Thymus (tissue), 11 donors: ENCODE data around the gene CFAP53. TPM values are rescaled to one million over a fixed set of nuclear protein-coding genes. Genes with fewer than 3 reads are reported as not detected.

ENCODE experiments used
- DNase-seq, 9 donors: peaks; one replicate each; pipeline ENCODE4 v3.0.0-alpha.2; 2013; ENCODE audit warnings: low spot score in 9 of 9, low read depth in 6 of 9, missing footprints in 1 of 9
- H3K27ac ChIP-seq, 2 donors: one replicate each; pipeline ENCODE4 v1.5.1; 2013; ENCODE audit warnings: control low read depth in 1 of 2, low read depth in 1 of 2, low read length in 1 of 2, mild to moderate bottlenecking in 1 of 2, moderate library complexity in 1 of 2
- H3K27me3 ChIP-seq, 2 donors: one replicate each; pipeline ENCODE4 v1.5.1; 2013; ENCODE audit warnings: low read length in 1 of 2; ENCODE audit not compliant: control insufficient read depth in 2 of 2, insufficient read depth in 1 of 2
- H3K36me3 ChIP-seq, 2 donors: one replicate each; pipeline ENCODE4 v1.5.1; 2013; ENCODE audit warnings: low read length in 1 of 2, mild to moderate bottlenecking in 1 of 2, moderate library complexity in 1 of 2; ENCODE audit not compliant: control insufficient read depth in 2 of 2, insufficient read depth in 2 of 2
- H3K4me1 ChIP-seq, 2 donors: one replicate each; pipeline ENCODE4 v1.5.1; 2013; ENCODE audit warnings: low read length in 2 of 2; ENCODE audit not compliant: control insufficient read depth in 2 of 2, insufficient read depth in 2 of 2
- H3K4me3 ChIP-seq, 2 donors: one replicate each; pipeline ENCODE4 v1.5.1; 2013; ENCODE audit warnings: low read length in 2 of 2, control low read depth in 1 of 2, mild to moderate bottlenecking in 1 of 2
- H3K9me3 ChIP-seq, 2 donors: one replicate each; pipeline ENCODE4 v1.5.1; 2013; ENCODE audit warnings: low read length in 1 of 2, mild to moderate bottlenecking in 1 of 2; ENCODE audit not compliant: control insufficient read depth in 2 of 2, insufficient read depth in 1 of 2
- WGBS: extraction: QIAGEN DNeasy Blood & Tissue Kit; methylation state at CpG from one replicate; pipeline ENCODE4 v1.1.7; 2013; 5-methylcytosine and 5-hydroxymethylcytosine counted together
- polyA plus RNA-seq: library from polyadenylated mRNA; stranded (reverse); fragments of 200-250 nt; gene quantifications from one replicate; pipeline ENCODE4 v1.2.3, GENCODE V29; 2013
- total RNA-seq: library from RNA; stranded (reverse); fragments of 120-200 nt; gene quantifications from one replicate; pipeline ENCODE4 v1.2.4, GENCODE V29; 2013
- donor health status: healthy.

The CFAP53 gene
- total and polyA plus RNA-seq, 2 donors = 0.47 to 2.1 TPM

GRCh38 chr18:50181590-50181989 lies 84.7 kb downstream of the CFAP53 start:
- H3K4me3 ChIP-seq = no peak overlapping the region
- DNase-seq = no peak
- H3K9me3 ChIP-seq = no peaks in the 10 kb centered on the region
- H3K27me3 ChIP-seq = no peaks in the 10 kb centered on the region
- no peaks in the 10 kb centered on the region for H3K4me1 ChIP-seq
- H3K36me3 ChIP-seq = no peaks in the 10 kb centered on the region
- WGBS = 66% methylated on average over 2 of the region's 2 CpGs
- H3K27ac ChIP-seq = no peak overlapping the region

DNA sequence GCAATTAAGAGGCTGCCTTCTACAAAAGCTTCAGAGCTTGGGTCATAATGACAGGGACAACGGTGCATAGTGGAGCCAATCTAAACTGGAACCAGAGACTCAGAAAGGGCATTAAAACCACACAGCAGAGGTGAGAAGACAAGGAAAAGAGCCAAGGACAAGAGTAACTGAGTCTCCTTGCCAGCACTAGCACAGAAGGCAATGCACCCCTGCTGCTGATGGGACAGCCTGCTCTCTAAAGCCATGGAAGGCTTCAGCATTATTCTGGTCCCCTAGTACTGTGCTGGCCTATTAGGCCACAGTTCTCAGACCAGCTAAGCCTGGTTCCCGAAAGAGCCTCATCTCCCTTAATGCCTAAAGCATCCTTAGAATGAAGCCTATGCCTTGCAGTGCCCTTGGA lies 86.8 kb downstream of the CFAP53 start:
- H3K9me3 ChIP-seq = no peaks in the 10 kb centered on the region
- H3K4me3 ChIP-seq = no peak overlapping the region
- 88% methylated on average over 2 of the region's 2 CpGs for WGBS
- H3K4me1 ChIP-seq = no peaks in the 10 kb centered on the region
- no peaks in the 10 kb centered on the region for H3K36me3 ChIP-seq
- no peaks in the 10 kb centered on the region for H3K27me3 ChIP-seq
- H3K27ac ChIP-seq = no peak overlapping the region
- DNase-seq = no peak

GRCh38 chr18:50177294-50177992 lies 88.9 kb downstream of the CFAP53 start:
- DNase-seq = no peak

More at GRCh38 chr18:50177294-50177992, 88.9 kb downstream of the CFAP53 start:
- Histone ChIP-seq H3K36me3 (no peaks in the 10 kb centered on the region), H3K27ac (no peak overlapping the region), H3K4me1 (no peaks in the 10 kb centered on the region), H3K9me3 (no peaks in the 10 kb centered on the region), H3K27me3 (no peaks in the 10 kb centered on the region), H3K4me3 (no peak overlapping the region)
- 44% methylated on average over 3 of the region's 3 CpGs for WGBS

Other genes with a start within 250 kb of the CFAP53 start
- 6.2 TPM for gene MYO5B, start 71.3 kb downstream of the CFAP53 start, total RNA-seq
- 11.1 TPM for gene MYO5B, start 71.3 kb downstream of the CFAP53 start, polyA plus RNA-seq
- 37.3 TPM for gene MBD1, start 15.0 kb upstream of the CFAP53 start, total RNA-seq
- gene MBD1, start 15.0 kb upstream of the CFAP53 start, polyA plus RNA-seq = 48.9 TPM
- gene CXXC1, start 21.2 kb upstream of the CFAP53 start, total RNA-seq = 35.5 TPM
- 113 TPM for gene CXXC1, start 21.2 kb upstream of the CFAP53 start, polyA plus RNA-seq
- 11.5 TPM for gene SKA1, start 108.6 kb upstream of the CFAP53 start, total RNA-seq
- gene SKA1, start 108.6 kb upstream of the CFAP53 start, polyA plus RNA-seq = 0.89 TPM